GM23338 (cell line): ENCODE measurements around the gene CAPN10. TPM values are rescaled to one million over a fixed set of nuclear protein-coding genes. Genes with fewer than 3 reads are reported as not detected.

Experiments
- ATAC-seq: fragments of 200-7000 bp; cut with Tn5 transposase; 3 replicates; pipeline ENCODE4 v1.9.1; 2020
- DNase-seq: peaks from one replicate; pipeline ENCODE4 v3.0.0-alpha.2; 2015; ENCODE audit warnings: low spot score
- H2AFZ ChIP-seq: fragments of 200-600 bp; sonication (generic); 2 replicates; pipeline ENCODE4 v1.8.0; 2016; ENCODE audit warnings: antibody characterized with exemption, mild to moderate bottlenecking, moderate library complexity
- H3F3A ChIP-seq: fragments of 200-600 bp; sonication (generic); replicated peaks from 2 replicates; pipeline ENCODE4 v1.8.0; 2017; ENCODE audit warnings: antibody characterized with exemption, mixed run types, low read depth
- H3K27ac ChIP-seq: fragments of 200-600 bp; sonication (generic); 2 replicates; pipeline ENCODE4 v1.6.1; 2016; ENCODE audit warnings: low read depth
- H3K27me3 ChIP-seq: fragments of 200-600 bp; sonication (generic); 2 replicates; pipeline ENCODE4 v1.8.0; 2016; ENCODE audit warnings: mild to moderate bottlenecking, mixed run types, moderate library complexity; ENCODE audit not compliant: insufficient read depth
- H3K36me3 ChIP-seq: fragments of 200-600 bp; sonication (generic); 2 replicates; pipeline ENCODE4 v1.8.0; 2016; ENCODE audit warnings: mild to moderate bottlenecking; ENCODE audit not compliant: insufficient read depth
- H3K4me1 ChIP-seq: fragments of 200-600 bp; sonication (generic); 2 replicates; pipeline ENCODE4 v1.8.0; 2016; ENCODE audit warnings: mild to moderate bottlenecking, moderate library complexity; ENCODE audit not compliant: insufficient read depth
- H3K4me2 ChIP-seq: fragments of 200-600 bp; sonication (generic); 2 replicates; pipeline ENCODE4 v1.7.1; 2017; ENCODE audit warnings: mixed run types
- H3K4me3 ChIP-seq: fragments of 200-600 bp; sonication (generic); 2 replicates; pipeline ENCODE4 v1.6.1; 2016; ENCODE audit warnings: mixed run types
- H3K79me2 ChIP-seq: fragments of 200-600 bp; sonication (generic); replicated peaks from 2 replicates; pipeline ENCODE4 v1.8.0; 2017; ENCODE audit warnings: mild to moderate bottlenecking; ENCODE audit not compliant: insufficient read depth
- H3K9me2 ChIP-seq: fragments of 200-600 bp; sonication (generic); 2 replicates; pipeline ENCODE4 v1.8.0; 2017; ENCODE audit not compliant: insufficient read depth
- H4K20me1 ChIP-seq: fragments of 200-600 bp; sonication (generic); replicated peaks from 2 replicates; pipeline ENCODE4 v1.8.0; 2017; ENCODE audit warnings: mild to moderate bottlenecking; ENCODE audit not compliant: insufficient read depth
- H3K27ac Mint-ChIP-seq: 2 replicates; pipeline ENCODE4 v1.8.0; 2020; ENCODE audit warnings: inconsistent platforms, mild to moderate bottlenecking, moderate library complexity, mixed read lengths
- H3K27me3 Mint-ChIP-seq: 3 replicates; pipeline ENCODE4 v1.8.0; 2022; ENCODE audit warnings: low read depth, mild to moderate bottlenecking, moderate library complexity, mixed read lengths, inconsistent platforms; ENCODE audit not compliant: insufficient read depth, poor library complexity
- H3K36me3 Mint-ChIP-seq: 3 replicates; pipeline ENCODE4 v1.8.0; 2021; ENCODE audit warnings: low read depth, mild to moderate bottlenecking, inconsistent platforms, moderate library complexity, mixed read lengths
- H3K4me1 Mint-ChIP-seq: 3 replicates; pipeline ENCODE4 v1.8.0; 2020; ENCODE audit warnings: mild to moderate bottlenecking, inconsistent platforms, mixed read lengths
- H3K4me3 Mint-ChIP-seq: 3 replicates; pipeline ENCODE4 v1.8.0; 2021; ENCODE audit warnings: moderate library complexity, mild to moderate bottlenecking, inconsistent platforms, mixed read lengths
- H3K9me3 Mint-ChIP-seq: 3 replicates; pipeline ENCODE4 v1.8.0; 2020; ENCODE audit warnings: moderate library complexity, mild to moderate bottlenecking, inconsistent platforms, mixed read lengths
- CREB1 ChIP-seq: fragments of 250-450 bp; sonication (Bioruptor Pico); IDR thresholded peaks from 2 replicates; pipeline ENCODE4 v1.5.0; 2020; ENCODE audit warnings: low read depth, mild to moderate bottlenecking, moderate library complexity
- CTCF ChIP-seq, 2 experiments: fragments of 200-600 bp in 1 of 2; sonication (generic) in 1 of 2; conservative IDR thresholded peaks; 2 replicates each; pipeline versions ENCODE4 v1.5.1 to v1.6.1; 2016 to 2017; ENCODE audit warnings: antibody characterized with exemption in 2 of 2, low read depth in 2 of 2, mild to moderate bottlenecking in 2 of 2, moderate library complexity in 1 of 2
- ETS1 ChIP-seq: IDR thresholded peaks from 2 replicates; pipeline ENCODE4 v1.6.1; 2016; ENCODE audit warnings: antibody characterized with exemption
- EZH2 ChIP-seq: fragments of 200-600 bp; sonication (generic); IDR thresholded peaks from one replicate; pipeline ENCODE4 v1.8.0; 2017; ENCODE audit warnings: antibody characterized with exemption, mild to moderate bottlenecking, low read depth; ENCODE audit not compliant: unreplicated experiment
- EZH2phosphoT487 ChIP-seq: fragments of 200-600 bp; sonication (generic); IDR thresholded peaks from one replicate; pipeline ENCODE4 v1.8.1; 2018; ENCODE audit warnings: antibody characterized with exemption; ENCODE audit not compliant: unreplicated experiment
- JUNB ChIP-seq: IDR thresholded peaks from one replicate; pipeline ENCODE4 v1.6.1; 2016; ENCODE audit warnings: antibody characterized with exemption; ENCODE audit not compliant: unreplicated experiment
- NANOG ChIP-seq: IDR thresholded peaks from 2 replicates; pipeline ENCODE4 v1.6.1; 2016; ENCODE audit warnings: antibody characterized with exemption, borderline replicate concordance
- POLR2AphosphoS5 ChIP-seq: IDR thresholded peaks from 2 replicates; pipeline ENCODE4 v1.6.1; 2016; ENCODE audit warnings: antibody characterized with exemption, low read depth
- STAT1 ChIP-seq: IDR thresholded peaks from one replicate; pipeline ENCODE4 v1.6.1; 2016; ENCODE audit warnings: antibody characterized with exemption; ENCODE audit not compliant: unreplicated experiment
- ZNF114 ChIP-seq: fragments of 250-450 bp; sonication (Bioruptor Pico); IDR thresholded peaks from 2 replicates; pipeline ENCODE4 v1.5.0; 2020; ENCODE audit warnings: mild to moderate bottlenecking, moderate library complexity
- ZNF331 ChIP-seq: fragments of 250-450 bp; sonication (Bioruptor Pico); IDR thresholded peaks from 2 replicates; pipeline ENCODE4 v1.5.0; 2020; ENCODE audit warnings: low read depth, mild to moderate bottlenecking, moderate library complexity
- polyA plus RNA-seq: library from polyadenylated mRNA; unstranded; fragments of >200 nt; fragmentation: Nextera tagmentation; extraction: Ambion mirVana; gene quantifications from 2 replicates; pipeline ENCODE4 v1.2.1, GENCODE V29; 2016
- total RNA-seq: library from RNA; depleted of rRNA; stranded (reverse); fragments of >200 nt; shearing (Covaris generic); gene quantifications from 2 replicates; pipeline ENCODE4 v1.2.3, GENCODE V29; 2014
- TF ChIP-seq, protein P1 (sequence below): fragments of 250-450 bp; sonication (Bioruptor Pico); IDR thresholded peaks from 2 replicates; pipeline ENCODE4 v1.5.0; 2020; ENCODE audit warnings: mild to moderate bottlenecking, moderate library complexity
- TF ChIP-seq, protein P2 (sequence below): IDR thresholded peaks from one replicate; pipeline ENCODE4 v1.6.1; 2018; ENCODE audit warnings: antibody characterized with exemption; ENCODE audit not compliant: unreplicated experiment

The CAPN10 gene
- total and polyA plus RNA-seq, 2 experiments from 2014 or later: 30.2 to 59.8 TPM

DNA sequence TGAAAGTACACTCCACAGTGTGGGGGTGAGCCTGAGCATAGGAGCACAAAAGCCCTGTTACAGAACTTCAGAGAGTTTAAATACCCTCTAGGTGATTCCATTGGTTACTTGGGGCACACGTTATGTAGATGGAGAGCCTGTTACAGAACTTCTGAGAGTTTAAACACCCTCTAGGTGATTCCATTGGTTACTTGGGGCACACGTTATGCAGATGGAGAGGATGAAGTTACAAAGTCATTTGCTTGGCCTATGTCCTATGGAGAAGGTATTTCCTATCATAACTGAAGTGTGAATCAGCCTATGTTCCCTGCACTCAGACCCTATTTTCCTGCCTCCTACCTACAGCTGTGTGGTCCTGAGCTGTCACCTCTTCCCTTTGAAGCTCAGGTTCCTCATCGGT is 3.8 kb upstream of the CAPN10 start:
- ATAC-seq (no peak), DNase-seq (no peak)
- Mint-ChIP-seq H3K4me3 (no peak overlapping the region), H3K27ac (no peak overlapping the region), H3K36me3 (peaks cover 3% of the 10 kb centered on the region; the same call in 2 of the 3 replicates), H3K27me3 (peaks cover 26% of the 10 kb centered on the region), H3K4me1 (peaks cover 32% of the 10 kb centered on the region), H3K9me3 (no peaks in the 10 kb centered on the region)
- Histone ChIP-seq H3K4me2 (no peak overlapping the region), H3K79me2 (peaks cover 58% of the 10 kb centered on the region), H3K27me3 (no peaks in the 10 kb centered on the region), H4K20me1 (peaks cover 31% of the 10 kb centered on the region), H2AFZ (no peak overlapping the region), H3K9me2 (no peaks in the 10 kb centered on the region), H3F3A (0 out of 2 replicates have a peak, but pooled peaks cover 2% of the 10 kb centered on the region), H3K36me3 (no peaks in the 10 kb centered on the region), H3K27ac (no peak overlapping the region), H3K4me1 (peaks cover 15% of the 10 kb centered on the region), H3K4me3 (no peak overlapping the region)
- TF ChIP-seq ETS1: no peak
- TF ChIP-seq EZH2: no peak
- TF ChIP-seq CREB1 (CRISPR knock-in tag): no peak
- TF ChIP-seq, protein P1, sequence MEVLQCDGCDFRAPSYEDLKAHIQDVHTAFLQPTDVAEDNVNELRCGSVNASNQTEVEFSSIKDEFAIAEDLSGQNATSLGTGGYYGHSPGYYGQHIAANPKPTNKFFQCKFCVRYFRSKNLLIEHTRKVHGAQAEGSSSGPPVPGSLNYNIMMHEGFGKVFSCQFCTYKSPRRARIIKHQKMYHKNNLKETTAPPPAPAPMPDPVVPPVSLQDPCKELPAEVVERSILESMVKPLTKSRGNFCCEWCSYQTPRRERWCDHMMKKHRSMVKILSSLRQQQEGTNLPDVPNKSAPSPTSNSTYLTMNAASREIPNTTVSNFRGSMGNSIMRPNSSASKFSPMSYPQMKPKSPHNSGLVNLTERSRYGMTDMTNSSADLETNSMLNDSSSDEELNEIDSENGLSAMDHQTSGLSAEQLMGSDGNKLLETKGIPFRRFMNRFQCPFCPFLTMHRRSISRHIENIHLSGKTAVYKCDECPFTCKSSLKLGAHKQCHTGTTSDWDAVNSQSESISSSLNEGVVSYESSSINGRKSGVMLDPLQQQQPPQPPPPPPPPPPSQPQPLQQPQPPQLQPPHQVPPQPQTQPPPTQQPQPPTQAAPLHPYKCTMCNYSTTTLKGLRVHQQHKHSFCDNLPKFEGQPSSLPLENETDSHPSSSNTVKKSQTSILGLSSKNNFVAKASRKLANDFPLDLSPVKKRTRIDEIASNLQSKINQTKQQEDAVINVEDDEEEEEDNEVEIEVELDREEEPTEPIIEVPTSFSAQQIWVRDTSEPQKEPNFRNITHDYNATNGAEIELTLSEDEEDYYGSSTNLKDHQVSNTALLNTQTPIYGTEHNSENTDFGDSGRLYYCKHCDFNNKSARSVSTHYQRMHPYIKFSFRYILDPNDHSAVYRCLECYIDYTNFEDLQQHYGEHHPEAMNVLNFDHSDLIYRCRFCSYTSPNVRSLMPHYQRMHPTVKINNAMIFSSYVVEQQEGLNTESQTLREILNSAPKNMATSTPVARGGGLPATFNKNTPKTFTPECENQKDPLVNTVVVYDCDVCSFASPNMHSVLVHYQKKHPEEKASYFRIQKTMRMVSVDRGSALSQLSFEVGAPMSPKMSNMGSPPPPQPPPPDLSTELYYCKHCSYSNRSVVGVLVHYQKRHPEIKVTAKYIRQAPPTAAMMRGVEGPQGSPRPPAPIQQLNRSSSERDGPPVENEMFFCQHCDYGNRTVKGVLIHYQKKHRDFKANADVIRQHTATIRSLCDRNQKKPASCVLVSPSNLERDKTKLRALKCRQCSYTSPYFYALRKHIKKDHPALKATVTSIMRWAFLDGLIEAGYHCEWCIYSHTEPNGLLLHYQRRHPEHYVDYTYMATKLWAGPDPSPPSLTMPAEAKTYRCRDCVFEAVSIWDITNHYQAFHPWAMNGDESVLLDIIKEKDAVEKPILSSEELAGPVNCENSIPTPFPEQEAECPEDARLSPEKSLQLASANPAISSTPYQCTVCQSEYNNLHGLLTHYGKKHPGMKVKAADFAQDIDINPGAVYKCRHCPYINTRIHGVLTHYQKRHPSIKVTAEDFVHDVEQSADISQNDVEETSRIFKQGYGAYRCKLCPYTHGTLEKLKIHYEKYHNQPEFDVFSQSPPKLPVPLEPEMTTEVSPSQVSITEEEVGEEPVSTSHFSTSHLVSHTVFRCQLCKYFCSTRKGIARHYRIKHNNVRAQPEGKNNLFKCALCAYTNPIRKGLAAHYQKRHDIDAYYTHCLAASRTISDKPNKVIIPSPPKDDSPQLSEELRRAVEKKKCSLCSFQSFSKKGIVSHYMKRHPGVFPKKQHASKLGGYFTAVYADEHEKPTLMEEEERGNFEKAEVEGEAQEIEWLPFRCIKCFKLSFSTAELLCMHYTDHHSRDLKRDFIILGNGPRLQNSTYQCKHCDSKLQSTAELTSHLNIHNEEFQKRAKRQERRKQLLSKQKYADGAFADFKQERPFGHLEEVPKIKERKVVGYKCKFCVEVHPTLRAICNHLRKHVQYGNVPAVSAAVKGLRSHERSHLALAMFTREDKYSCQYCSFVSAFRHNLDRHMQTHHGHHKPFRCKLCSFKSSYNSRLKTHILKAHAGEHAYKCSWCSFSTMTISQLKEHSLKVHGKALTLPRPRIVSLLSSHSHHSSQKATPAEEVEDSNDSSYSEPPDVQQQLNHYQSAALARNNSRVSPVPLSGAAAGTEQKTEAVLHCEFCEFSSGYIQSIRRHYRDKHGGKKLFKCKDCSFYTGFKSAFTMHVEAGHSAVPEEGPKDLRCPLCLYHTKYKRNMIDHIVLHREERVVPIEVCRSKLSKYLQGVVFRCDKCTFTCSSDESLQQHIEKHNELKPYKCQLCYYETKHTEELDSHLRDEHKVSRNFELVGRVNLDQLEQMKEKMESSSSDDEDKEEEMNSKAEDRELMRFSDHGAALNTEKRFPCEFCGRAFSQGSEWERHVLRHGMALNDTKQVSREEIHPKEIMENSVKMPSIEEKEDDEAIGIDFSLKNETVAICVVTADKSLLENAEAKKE (CRISPR knock-in tag): no peak
- TF ChIP-seq ZNF331 (CRISPR knock-in tag): no peak
- TF ChIP-seq STAT1: no peak
- TF ChIP-seq, protein P2, sequence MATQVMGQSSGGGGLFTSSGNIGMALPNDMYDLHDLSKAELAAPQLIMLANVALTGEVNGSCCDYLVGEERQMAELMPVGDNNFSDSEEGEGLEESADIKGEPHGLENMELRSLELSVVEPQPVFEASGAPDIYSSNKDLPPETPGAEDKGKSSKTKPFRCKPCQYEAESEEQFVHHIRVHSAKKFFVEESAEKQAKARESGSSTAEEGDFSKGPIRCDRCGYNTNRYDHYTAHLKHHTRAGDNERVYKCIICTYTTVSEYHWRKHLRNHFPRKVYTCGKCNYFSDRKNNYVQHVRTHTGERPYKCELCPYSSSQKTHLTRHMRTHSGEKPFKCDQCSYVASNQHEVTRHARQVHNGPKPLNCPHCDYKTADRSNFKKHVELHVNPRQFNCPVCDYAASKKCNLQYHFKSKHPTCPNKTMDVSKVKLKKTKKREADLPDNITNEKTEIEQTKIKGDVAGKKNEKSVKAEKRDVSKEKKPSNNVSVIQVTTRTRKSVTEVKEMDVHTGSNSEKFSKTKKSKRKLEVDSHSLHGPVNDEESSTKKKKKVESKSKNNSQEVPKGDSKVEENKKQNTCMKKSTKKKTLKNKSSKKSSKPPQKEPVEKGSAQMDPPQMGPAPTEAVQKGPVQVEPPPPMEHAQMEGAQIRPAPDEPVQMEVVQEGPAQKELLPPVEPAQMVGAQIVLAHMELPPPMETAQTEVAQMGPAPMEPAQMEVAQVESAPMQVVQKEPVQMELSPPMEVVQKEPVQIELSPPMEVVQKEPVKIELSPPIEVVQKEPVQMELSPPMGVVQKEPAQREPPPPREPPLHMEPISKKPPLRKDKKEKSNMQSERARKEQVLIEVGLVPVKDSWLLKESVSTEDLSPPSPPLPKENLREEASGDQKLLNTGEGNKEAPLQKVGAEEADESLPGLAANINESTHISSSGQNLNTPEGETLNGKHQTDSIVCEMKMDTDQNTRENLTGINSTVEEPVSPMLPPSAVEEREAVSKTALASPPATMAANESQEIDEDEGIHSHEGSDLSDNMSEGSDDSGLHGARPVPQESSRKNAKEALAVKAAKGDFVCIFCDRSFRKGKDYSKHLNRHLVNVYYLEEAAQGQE: no peak
- no peak for TF ChIP-seq EZH2phosphoT487
- TF ChIP-seq CTCF (conservative IDR thresholded peaks at IDR 0.05; ENCODE audit: low read depth in 2 of 2): no peak
- TF ChIP-seq ZNF114: no peak
- TF ChIP-seq JUNB: no peak
- no peak for TF ChIP-seq NANOG
- no peak for TF ChIP-seq POLR2AphosphoS5
